NOMO-1 (cell line): ENCODE measurements around the gene CNPY4.
"Not testable (repeated sequence)": the region's sequence is repeated elsewhere in the genome, so short reads cannot be mapped to it uniquely, and the experiment has no call there.

Experiments
- DNase-seq, 2 experiments: peaks; one replicate each; lab custom pipeline; 2025; ENCODE audit not compliant: unreplicated experiment in 2 of 2; lab: John Stamatoyannopoulos, UW

CNPY4 gene

DNA sequence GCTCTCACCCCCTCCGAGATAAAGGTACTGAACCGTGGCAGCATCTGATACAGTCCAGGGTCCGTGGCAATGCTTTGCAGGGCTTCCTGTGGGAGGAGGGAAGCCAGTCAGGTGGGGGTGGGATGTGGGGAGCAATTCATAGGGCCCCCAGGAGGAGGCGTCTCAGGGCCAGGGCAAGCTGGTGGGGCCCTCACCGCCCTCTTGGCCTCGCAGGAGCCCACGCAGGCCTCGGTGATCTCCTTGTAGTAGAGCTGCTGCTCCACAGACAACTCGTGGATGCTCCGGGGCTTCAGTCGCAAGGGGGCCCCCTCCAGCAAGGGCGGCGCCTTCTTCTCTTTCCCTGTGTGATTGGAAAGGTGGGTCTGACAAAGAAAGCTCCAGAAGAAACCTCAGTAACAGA lies 7.5 kb upstream of the CNPY4 start:
- no peak for DNase-seq

DNA sequence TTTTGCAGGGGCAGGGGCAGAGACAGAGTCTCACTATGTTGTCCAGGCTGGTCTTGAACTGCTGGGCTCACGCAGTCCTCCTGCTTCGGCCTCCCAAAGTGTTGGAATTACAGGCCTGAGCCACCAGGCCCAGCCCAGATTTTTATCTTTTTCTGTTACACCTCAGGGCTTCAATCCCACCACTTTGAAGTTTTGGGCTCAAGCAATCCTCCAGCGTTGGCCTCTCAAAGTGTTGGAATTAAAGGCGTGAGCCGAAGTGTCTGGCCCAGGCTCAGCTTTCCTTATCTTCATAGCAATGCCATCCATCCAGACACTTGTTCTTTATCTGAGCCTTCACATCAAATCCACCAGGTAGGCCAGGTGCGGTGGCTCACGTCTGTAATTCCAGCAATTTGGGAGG lies 4.4 kb upstream of the CNPY4 start:
- no peak for DNase-seq

- DNase-seq = no peak
These were observed 904 bp upstream of the CNPY4 start for GRCh38 chr7:100118388-100119071.

DNA sequence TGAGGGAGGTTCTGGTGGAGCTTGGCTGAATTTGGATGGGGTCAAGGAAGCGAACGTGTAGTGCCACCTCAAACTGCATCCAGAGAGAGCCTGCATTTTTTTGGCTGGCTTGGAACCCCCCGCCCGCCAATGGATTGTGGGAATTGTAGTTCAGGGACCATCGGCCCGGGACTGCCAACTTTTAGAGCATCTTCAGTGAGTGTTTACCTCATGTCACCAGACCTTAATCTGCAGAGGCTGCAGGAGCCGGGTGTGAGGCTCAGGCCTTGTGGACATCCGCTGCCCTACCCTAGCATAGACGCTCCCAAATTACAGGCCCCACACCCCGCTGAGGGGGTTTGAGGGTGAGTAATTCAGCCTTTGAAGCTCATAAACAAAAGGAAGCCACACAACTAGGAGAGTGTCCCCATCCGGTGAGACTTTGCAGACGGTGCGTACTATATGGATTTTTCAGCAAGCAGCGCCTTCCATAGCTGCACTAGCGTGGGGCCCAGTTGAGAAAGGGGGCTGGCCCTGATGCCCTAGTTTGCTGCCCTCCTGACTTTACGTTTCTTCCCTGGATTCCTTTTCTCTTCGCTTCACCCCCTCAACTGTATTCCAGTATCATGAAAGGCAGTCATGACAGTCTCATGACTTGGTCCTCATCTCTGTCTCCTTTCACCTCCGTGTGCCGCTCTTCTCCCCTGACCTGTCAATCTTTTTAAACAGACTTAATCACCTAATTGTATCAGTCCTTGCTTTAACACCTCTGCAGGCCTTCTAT lies 717 bp downstream of the CNPY4 start:
- peak; percentile 76 to 77 for DNase-seq

DNA sequence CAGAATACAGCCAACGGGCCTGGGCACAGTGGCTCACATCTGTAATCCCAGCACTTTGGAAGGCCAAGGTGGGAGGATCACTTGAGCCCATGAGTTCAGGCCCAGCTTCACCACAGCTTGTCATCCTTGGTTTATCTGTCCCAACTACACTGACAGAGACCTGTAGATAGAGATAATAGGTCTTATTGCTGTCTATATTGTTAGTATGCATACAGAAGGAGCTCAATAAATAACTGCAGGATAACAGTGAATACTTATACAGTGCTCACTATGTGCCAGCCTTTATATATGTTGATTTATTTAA lies 1.3 kb downstream of the CNPY4 start:
- DNase-seq = no peak

DNA sequence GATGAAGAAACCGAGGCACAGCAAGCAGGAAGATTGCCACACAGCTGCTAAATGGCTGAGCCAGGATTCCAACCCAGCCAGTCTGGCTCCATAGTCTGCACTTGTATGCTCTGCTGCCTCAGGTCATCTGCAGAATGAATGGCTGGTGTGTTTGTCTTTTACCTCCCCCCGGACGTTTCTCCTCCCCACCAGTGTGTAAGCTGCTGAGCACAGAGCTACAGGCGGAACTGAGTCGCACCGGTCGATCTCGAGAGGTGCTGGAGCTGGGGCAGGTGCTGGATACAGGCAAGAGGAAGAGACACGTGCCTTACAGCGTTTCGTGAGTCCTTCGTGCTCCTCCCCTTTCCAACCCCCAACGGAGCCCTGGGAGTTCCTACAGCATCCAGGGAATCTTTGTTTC lies 2.6 kb downstream of the CNPY4 start:
- DNase-seq = no peak

- DNase-seq = no peak
These were observed 3.1 kb downstream of the CNPY4 start for GRCh38 chr7:100122568-100122967.

GRCh38 chr7:100124301-100125230 lies 5.1 kb downstream of the CNPY4 start:
- no peak for DNase-seq

DNA sequence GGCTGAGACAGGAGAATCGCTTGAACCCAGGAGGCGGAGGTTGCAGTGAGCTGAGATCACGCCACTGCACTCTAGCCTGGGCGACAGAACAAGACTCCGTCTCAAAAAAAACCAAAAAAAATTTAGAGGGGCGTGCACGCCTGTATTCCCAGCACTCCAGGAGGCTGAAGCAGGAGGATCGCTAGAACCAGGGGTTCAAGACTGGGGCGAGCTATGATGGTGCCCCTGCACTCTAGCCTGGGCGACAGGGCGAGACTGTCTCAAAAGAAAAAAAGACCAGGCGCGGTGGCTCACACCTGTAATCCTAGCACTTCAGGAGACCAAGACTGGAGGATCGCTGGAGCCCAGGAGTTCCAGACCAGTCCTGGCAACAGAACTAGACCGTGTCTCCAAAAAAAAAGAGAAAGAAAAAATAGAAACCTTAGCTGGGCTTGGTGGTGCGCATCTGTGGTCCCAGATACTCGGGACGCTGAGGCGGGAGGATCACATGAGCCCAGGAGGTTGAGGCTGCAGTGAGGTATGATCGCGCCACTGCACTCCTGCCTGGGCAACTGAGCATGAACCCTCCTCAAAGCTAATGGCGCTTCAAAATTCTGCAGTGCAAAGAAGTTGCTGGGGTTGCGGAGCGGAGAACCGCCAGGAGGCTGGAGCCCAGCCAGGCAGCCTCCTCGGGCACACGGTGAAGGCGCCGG lies 7.0 kb downstream of the CNPY4 start:
- no peak for DNase-seq

DNA sequence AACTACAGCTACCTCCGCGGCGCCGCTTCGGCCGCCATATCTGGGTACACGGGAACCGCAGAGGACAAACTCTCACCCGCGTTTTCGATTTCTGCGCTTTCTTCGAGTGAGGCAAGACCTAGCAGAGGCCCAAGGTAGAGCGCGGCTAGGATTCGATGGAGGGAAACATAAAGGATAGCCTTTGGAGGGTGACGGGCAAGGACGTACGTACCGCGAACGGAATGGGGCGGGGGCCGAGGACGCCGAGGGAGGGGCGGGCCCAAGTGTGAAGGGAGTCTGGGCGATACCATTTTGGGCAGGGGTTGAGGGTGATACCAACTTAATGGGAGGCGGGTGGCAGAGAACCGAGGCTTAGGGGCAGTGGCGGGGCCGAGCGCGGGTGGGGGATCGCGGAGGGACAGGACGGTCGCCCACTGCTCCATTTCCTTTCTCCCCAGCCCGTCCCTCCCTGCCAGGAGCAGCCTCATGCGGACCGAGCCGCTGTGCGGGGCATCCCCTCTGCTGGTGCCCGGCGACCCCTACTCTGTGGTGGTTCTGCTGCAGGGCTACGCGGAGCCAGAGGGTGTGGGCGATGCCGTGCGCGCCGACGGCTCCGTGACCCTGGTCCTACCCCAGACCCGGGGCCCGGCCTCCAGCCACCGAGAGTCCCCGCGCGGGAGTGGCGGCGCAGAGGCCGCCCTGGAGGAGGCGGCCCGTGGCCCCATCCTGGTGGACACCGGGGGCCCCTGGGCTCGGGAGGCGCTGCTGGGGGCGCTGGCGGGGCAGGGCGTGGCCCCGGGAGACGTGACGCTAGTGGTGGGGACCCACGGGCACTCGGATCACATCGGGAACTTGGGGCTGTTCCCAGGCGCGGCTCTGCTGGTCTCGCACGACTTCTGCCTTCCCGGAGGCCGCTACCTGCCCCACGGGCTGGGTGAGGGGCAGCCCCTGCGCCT lies 7.8 kb downstream of the CNPY4 start, which contains the start of gene MBLAC1:
MBLAC1 (plus strand) TSS at position 37 of the 935 bp plus-strand sequence; CDS start at position 466, 429 bp downstream.
- peak; percentile 92 to 96 for DNase-seq

GRCh38 chr7:100127866-100128636 lies 8.6 kb downstream of the CNPY4 start:
- peak; percentile 11 to 40 for DNase-seq

DNA sequence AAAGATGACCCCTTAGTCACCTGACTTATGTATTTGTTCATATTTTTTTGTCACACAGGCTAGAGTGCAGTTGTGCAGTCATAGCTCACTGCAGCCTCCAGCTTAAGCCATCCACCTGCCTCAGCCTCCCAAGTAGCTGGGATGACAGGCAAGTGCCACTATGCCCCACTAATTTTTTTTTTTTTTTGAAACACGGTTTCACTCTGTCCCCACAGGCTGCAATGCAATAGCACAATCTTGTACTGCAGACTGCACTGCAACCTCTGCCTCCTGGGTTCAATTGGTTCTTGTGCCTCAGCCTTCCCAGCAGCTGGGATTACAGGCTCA lies 9.2 kb downstream of the CNPY4 start:
- no peak for DNase-seq

- not testable (repeated sequence) for DNase-seq
These were observed 10.8 kb downstream of the CNPY4 start for GRCh38 chr7:100130220-100130607.

- DNase-seq = peak; percentile 74 to 77
These were observed 11.4 kb downstream of the CNPY4 start for GRCh38 chr7:100130608-100131453.

DNA sequence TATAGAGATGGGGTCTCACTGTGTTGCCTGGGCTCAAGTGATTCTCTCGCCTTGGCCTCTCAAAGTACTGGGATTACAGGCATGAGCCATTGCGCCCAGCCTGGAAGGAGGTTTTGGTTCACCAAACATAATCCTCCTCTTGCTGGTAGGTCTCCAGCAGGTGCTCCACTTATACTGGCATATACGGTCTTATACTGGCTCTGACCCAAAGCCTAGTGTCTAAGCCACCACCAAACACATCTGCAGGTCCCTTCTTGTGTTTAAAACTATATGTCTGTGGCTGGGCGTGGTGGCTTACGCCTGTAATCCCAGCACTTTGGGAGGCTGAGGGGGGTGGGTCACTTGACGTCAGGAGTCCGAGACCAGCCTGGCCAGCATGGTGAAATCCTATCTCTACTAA lies 12.7 kb downstream of the CNPY4 start:
- DNase-seq = no peak

DNA sequence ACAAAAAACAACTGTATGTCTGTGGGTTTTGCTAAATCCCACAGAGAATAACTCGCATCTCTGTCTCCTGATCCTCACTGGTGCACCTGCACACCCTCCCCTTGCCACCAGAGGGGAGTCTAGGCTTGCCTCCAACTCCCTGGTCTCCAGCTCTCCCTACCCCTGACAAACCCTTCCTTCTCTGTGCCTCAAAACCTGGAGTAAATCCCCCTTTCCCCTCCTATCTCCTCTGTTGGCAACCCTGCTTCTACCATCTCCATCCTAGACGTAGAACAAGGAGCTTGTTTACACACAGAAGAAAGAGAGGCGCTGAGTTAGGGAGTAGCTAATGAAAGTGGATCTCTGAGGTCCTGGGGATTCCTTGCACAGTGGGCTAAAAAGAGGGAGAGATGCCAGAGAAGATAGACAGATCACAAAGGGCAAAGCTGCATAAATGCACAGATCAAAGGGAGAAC lies 13.3 kb downstream of the CNPY4 start:
- DNase-seq = peak; percentile 65 to 75

DNA sequence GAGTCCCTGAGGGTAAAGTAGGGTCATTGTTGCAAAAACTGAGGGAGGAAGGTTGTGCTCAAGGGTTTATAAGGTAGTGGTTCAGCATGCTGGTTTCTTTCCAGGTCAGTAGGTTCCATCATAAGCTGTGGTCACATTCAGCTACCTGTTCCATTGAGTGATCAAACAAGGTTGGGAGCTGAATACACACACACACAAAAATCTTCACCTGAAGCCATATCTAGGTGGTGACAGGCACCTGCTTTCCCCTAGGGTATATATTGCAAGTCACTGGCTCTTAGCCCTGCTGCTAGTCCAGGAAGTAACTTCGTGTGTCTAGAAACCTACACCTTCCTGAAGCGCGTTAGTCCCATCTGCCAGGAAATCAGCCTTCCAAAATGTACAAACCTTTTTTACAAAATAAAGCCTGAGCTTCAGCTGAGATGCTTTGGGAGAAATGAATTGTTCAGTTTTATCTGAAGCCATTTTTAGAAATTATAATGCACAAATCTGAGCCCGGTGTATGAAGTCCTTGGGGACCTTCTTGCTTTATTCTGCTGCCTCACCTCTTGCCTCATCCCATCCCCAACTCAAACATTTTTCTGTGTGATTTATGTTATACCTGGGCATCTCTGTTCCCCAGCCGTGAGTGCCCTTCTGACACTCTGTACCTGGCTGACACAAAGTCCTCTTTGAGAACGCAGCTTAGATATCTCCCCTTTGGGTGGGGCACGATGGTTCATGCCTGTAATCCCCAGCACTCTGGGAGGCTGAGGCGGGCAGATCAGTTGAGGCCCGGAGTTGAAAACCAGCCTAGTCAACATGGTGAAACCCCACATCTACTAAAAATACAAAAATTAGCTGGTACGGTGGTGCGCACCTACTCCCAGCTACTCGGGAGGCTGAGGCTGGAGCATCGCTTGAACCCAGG lies 18.7 kb downstream of the CNPY4 start:
- no peak for DNase-seq
